Dermis microvascular lymphatic vessel endothelial cell (primary cell): ENCODE data around the gene ZNF282. TPM values are rescaled to one million over a fixed set of nuclear protein-coding genes. Genes with fewer than 3 reads are reported as not detected.

Source experiments
- DNase-seq, 2 donors: peaks; one replicate each; pipeline versions ENCODE4 v3.0.0 to v3.0.0-alpha.2; 2010; ENCODE audit warnings: low read depth in 2 of 2
- total RNA-seq: library from RNA; depleted of rRNA; stranded (reverse); fragments of >200 nt; gene quantifications from 2 replicates; pipeline ENCODE4 v1.2.1, GENCODE V29; 2014

ZNF282 gene
- total RNA-seq, 1 donor from 2014 or later, result 22.9 TPM

DNA sequence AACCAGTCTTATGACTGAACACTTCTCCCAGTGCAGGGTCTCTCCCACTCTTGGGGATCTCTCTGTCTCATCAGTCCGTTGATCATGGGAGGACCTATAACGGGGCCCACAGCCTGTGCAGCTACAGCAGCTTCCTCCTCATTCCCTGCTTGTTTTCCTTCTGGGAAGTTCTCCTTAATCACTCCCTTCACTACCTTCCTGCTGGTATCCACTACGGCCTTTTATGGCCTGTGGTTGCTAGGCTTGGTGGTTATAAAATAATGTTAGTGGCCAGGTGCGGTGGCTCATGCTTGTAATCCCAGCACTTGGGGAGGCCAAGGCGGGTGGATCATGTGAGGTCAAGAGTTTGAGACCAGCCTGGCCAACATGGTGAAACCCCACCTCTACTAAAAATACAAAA lies 3.5 kb upstream of the ZNF282 start:
- no peak for DNase-seq

DNA sequence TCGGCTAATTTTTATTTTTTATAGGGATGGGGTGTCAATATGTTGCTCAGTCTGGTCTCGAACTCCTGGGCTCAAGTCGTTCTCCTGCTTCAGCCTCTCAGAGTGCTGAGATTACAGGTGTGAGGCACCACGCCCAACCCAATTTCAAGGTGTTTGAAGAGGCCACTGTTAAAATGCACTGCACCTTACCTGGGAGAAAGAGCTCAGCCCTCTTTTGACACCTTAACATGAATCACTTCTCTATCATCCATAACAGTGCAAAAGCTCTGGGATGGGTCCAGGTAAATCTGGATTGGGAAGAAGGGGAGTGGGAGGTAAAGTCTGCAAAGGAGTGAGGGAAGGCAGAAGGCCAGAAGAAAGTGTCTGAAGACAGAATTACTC lies 557 bp upstream of the ZNF282 start:
- DNase-seq, result no peak

DNA sequence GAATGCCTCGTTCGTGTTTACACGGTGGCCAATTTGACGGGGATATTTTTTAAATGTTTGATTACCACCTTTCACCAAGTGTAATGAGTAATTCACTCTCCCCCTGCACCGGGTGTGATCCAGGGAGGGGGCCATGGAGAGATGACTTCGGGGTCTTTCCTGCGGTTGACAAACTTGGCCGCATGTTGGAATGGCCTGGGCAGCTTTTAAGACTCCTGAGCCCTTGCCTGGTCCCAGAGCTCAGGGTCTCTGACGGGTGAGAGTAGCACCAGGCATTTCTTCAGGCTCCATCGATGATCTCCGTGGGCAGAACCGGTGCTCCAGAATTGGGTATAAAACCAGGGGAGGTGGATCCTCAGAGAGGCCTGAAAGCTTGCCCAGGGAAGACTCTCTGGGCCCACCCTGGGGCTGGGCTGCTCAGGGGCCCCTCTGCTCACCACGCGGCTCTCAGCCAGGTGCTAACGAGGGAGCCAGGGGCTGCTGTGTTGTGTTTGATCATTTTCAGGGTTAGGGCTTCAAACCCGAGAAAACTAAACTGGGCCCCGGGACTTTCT lies 882 bp downstream of the ZNF282 start:
- peak in 1 of 2 donors; percentile 29 for DNase-seq

GRCh38 chr7:149196705-149197171 lies 1.4 kb downstream of the ZNF282 start:
- peak in 1 of 2 donors; percentile 31 for DNase-seq

DNA sequence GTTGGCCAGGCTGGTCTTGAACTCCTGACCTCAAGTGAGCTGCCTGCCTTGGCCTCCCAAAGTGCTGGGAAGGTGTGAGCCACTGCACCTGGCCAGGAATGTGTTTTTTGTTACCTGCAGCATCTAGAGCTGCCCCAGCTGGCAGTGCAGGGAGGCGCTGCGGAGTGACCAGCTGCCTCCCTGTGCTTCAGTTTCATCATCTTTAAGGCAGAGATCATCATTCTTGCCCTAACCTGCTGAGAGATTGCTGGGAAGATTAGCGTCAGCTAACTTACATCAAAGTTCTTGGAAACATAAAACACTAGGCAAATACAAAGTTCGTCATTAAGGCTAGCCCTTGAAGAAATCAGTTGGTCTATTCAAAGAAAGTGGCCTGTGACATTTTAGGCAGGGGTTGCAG lies 2.3 kb downstream of the ZNF282 start:
- no peak for DNase-seq

DNA sequence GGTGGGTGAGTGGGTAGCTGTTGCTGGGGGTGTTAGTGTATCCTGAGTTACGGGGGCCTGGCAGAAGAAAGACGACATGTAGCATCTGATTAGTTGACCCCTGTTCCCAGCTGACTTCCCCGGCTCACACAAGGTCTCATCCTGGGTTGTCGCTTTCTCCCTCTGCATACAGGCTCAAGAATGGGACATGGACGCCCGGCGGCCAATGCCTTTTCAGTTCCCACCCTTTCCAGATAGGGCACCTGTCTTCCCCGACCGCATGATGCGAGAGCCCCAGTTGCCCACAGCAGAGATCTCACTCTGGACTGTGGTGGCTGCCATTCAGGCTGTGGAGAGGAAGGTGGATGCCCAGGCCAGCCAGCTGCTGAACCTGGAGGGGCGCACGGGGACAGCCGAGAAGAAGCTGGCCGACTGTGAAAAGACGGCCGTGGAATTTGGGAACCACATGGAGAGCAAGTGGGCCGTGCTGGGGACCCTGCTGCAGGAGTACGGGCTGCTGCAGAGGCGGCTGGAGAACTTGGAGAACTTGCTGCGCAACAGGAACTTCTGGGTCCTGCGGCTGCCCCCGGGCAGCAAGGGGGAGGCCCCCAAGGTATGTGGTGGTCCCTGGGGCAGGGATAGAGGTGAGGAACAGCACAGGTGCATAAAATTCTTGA lies 2.9 kb downstream of the ZNF282 start:
- DNase-seq, result no peak

- DNase-seq, result peak in 1 of 2 donors; percentile 60
Observed at GRCh38 chr7:149199234-149199995, 4.1 kb downstream of the ZNF282 start.

DNA sequence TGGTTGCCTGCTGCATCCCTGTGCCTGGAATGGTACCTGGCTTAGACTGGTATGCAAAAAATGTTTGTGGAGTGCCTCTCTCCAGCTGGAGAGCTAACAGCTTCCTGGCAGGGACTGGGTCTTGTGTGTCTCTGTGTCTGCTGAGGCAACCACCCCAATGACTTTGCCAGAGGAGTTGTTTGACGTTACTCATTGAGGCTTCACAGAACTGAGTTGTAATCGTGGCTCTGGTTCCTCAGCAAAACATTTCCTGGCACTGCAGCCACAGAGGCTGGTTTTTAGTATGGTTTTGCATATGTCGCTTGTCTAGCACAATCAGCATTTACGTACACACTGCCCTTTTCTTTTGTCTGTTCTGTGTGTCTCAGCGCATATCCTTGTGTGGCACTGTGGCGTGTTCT lies 7.5 kb downstream of the ZNF282 start:
- no peak for DNase-seq

GRCh38 chr7:149205690-149206381 lies 10.5 kb downstream of the ZNF282 start:
- DNase-seq, result no peak

- DNase-seq, result no peak
Observed at GRCh38 chr7:149207324-149208035, 12.1 kb downstream of the ZNF282 start.

DNA sequence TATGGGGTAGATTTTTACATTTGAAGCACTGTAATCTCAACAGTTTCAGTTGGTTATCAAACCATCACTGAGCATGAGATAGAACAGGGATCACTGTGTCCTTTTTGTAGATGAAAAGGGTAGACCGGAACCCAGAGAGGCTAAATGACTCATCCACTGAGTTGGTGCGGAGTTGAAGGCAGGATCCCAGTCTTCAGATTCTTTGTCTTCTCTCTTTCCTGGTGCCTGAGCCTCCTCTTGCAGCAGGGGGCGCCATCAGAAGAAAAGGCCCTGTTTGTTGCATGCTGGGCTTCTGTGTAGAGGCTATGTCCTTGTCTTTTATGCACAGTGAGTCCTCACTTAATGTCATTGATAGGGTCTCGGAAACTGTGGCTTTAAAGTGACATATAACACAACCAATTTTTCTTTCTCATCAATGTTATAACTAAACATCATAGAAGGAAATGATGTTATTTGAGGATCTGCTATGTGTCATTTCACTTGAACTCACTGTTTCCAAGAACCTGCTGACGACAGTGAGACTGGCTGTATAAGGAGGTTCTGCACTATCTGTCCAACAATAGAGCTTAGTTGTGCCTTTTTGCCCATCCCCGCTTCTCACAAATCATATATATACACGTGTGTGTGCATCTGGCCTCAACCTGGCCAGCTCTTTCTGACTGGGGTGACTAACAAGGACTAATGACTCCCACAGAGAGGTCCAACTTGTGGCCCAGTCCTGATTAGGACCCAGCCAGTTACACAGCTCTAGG lies 14.3 kb downstream of the ZNF282 start:
- peak in 1 of 2 donors; percentile 60 for DNase-seq

DNA sequence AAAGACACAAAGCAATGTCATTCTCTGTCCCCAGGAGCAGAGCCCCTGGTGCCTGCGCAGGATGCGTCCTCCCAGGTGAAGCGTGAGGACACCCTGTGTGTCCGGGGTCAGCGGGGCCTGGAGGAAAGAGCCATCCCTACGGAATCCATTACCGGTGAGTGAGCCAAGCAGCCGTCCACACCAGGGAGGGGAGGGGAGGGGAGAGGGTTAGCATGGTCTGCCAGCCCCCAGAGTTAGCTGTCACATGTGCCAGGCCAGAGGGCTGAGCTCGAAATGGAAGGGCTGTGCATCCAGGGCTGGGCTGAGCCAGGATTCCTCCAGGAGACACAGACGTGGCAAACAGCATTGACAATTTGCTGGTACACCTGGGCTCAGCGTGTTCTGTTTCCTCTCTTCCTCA lies 15.2 kb downstream of the ZNF282 start:
- DNase-seq, result no peak

GRCh38 chr7:149214020-149214720 lies 18.8 kb downstream of the ZNF282 start:
- no peak for DNase-seq

- DNase-seq, result no peak
Observed at GRCh38 chr7:149216402-149216801, 21.1 kb downstream of the ZNF282 start.

- peak in 1 of 2 donors; percentile 70 for DNase-seq
Observed at GRCh38 chr7:149217570-149217969, 22.2 kb downstream of the ZNF282 start.

DNA sequence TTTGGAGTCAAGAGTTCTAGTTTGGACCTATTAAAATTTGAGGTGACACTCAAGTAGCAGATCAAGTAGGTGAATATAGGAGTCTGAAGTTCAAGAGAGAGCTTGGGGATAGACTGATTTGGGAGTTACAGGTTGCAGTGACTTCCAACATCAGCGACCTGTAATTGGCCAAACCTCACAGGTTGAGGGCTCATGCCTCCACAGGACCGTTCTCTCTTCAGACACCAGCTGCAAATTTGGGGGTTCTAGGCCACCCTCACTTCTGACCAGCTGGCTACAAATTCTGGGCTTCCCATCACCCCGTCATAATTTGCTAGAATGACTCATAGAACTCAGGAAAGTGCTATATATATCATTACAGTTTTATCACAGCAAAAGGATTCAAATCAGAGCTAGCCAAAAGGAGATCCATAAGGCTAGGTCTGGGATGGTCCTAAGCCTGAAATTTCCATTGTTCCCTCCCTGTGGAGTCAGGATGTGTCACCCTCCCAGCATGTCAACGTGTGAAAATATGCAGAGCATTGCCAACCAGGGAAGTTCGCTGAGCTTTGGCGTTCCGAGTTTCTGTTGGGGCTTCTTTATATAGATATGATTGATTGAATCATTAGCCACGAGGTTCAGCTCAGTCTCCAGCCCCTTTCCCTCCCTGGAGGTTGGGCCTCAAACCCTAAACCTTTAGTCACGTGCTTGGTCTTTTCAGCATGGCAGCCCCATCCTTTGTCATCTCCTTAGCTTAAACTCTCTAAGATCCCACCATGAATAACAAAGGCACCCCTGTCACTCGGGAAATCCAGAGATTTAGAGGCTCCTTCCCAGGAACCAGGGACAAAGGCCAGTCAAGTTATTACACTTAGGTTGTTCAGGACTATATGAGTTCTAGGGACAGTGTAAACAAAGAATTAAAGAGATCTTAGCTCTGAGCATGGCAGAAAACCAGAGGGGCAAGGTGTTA lies 23.4 kb downstream of the ZNF282 start:
- DNase-seq, result peak in 1 of 2 donors; percentile 18

GRCh38 chr7:149220534-149220933 lies 25.2 kb downstream of the ZNF282 start:
- peak in 1 of 2 donors; percentile 13 for DNase-seq

DNA sequence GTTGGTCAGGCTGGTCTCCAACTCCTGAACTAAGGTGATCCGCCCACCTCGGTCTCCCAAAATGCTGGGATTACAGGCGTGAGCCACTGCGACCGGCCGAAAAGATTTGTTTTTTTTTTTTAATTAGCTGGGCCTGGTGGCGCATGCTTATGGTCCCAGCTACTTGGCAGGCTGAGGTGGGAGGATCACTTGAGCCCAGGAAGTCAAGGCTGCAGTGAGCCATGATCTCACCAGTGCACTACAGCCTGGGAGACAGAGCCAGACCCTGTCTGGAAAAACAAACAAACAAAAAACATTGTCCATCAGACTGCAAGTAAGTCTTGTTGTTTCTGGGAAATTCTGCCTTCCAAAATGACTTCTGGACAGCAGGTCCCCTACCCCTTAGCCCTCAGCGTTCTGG lies 27.8 kb downstream of the ZNF282 start:
- DNase-seq, result no peak

- no peak for DNase-seq
Observed at GRCh38 chr7:149223761-149224160, 28.4 kb downstream of the ZNF282 start.
